NCI-H2029 treated with DMSO at 0.1 percent for 48 hours (cell line): ENCODE results near the gene TSGA10.
A peak's percentile ranks its signal among the peaks of the same experiment; 100 is the strongest.
"Not testable (repeated sequence)": the region's sequence is repeated elsewhere in the genome, so short reads cannot be mapped to it uniquely, and the experiment has no call there.

Source experiments
- DNase-seq: peaks from one replicate; lab custom pipeline; 2025; lab: John Stamatoyannopoulos, UW

Gene TSGA10

DNA sequence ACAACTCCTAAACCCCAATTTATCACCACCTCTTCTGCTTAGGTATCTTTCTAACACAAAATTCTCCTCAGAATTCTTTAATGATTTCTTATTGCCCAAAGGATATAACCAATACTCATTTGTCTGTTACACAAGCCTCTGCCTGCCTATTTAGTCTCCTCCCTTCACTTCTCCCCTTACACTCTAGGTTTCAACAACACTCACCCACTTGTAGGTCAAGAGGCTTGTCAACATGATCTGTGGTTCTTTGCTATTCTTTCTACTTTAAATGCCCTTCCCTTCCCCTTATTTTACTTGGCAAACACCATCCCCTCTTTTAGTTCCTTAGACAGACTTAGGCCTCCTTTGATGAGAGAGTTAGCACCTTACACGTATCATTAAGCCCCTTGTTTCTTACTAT is 82.2 kb downstream of the TSGA10 start:
- peak; percentile 90 for DNase-seq

- DNase-seq, result no peak
Measured at GRCh38 chr2:99067871-99068625, 86.7 kb downstream of the TSGA10 start.

DNA sequence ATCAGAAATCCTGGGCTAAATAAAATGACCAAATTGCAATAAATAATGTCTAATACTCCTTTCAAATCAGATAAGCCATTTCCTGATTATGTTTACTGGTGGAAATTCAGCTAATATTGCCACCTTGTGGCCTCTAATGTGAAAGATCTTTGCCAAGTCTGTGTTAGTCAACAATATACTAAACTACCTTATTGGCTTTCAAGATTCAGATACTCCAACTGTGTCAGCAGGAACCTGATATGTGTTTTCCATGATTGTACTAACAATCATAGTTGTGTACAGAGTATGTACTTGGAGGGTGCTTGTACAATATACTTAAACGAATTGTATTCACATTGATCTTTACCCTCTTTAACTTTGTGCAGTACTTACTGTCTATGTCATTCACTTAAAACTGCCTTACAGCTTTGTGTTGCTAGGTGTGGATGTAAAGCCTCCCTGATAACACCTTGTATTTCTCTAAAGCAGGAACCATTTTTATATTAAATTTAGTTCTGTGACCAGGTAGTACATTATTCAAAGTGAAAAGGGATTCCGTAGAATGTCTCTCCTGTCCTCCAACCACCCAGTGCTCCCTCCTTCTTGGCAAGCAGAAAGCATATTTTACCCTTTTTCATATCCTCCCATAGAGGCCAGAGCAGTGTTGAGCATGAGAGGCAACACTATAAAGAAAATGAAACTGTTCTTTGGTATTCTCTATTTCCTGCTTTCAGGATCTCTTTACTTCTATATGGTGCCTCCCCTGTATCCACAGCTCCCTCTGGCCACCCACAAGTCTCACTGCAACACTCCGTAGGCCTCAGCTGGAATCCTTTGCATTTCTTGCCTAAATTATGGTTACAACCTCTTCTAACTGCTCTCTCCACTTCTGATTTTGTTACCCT is 88.4 kb downstream of the TSGA10 start:
- DNase-seq, result peak; percentile 84

DNA sequence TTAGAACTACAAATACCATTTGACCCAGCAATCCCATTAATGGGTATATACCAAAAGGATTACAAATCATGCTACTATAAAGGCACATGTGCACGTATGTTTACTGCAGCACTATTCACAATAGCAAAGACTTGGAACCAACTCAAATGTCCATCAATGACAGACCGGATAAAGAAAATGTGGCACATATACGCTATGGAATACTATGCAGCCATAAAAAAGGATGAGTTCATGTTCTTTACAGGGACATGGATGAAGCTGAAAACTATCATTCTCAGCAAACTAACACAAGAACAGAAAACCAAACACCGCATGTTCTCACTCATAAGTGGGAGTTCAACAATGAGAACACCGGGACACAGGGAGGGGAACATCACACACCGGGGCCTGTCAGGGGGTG is 105.6 kb downstream of the TSGA10 start:
- DNase-seq, result not testable (repeated sequence)

DNA sequence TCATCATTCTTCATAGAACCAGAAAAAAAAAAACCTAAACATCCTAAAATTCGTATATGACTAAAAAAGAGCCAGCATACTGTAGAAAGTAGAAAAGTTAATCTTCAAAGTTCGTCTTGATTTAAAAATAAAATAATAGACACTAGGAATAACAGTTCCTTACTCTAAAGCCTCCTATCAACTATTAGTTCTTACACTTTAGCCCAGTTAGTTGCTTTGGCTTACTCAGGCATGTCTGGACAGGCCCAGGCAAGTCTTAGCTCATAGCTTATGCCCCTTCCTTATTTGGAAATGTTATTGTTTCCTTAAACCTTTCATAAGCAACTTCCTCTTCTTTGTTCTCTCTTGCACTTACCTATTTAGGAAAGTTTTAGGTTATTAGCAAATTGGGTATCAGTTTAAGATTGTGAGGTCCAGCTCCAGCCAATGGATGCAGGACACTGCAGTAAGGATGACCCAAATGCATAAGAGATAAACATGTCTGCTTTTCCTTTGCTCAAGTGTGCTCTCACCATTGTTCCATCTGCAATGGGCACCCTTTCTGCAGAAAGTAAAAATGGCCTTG is 113.9 kb downstream of the TSGA10 start:
- DNase-seq, result not testable (repeated sequence)

- DNase-seq, result no peak
Measured at GRCh38 chr2:99035920-99036319, 118.8 kb downstream of the TSGA10 start.

DNA sequence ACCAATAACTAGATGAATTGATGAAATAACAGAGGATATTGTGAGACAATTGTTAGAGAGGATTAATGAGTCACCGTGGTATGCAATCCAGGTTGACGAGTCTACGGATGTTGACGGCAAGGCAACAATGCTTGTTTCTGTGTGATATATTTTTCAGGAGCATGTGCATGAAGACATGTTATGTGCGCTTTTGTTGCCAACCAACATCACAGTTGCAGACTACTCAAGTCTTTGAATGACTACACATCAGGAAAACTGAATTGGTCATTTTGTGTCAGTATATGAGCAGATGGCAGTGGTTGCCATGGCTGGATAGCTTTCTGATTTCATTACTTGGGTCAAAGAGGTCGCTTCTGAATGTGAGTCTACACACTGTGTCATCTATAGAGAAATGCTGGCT is 122.0 kb downstream of the TSGA10 start:
- no peak for DNase-seq

DNA sequence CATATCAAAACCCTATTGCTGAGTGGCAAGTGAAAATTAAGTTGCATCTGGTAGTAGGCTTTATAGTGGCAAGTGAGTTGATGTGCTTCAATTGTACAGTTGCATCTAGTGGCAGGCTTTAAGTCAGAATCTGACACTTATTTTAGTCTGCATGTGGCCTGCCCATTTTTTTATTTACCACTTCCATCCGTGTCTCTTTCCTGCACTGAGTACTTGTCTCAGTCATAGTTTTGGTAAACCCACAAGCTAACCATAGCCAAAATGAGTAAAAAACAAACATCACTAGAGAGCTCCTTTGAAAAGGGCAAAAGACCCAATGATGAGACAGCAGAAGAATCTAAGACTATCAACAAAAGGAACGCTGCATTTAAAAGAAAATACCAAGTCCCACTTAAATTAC is 122.7 kb downstream of the TSGA10 start:
- no peak for DNase-seq

GRCh38 chr2:99031481-99031880 is 123.3 kb downstream of the TSGA10 start:
- DNase-seq, result no peak

GRCh38 chr2:99028558-99028957 is 126.2 kb downstream of the TSGA10 start:
- DNase-seq, result no peak

GRCh38 chr2:99027856-99028255 is 126.9 kb downstream of the TSGA10 start:
- no peak for DNase-seq

- DNase-seq, result no peak
Measured at GRCh38 chr2:99000708-99001107, 154.0 kb downstream of the TSGA10 start.

- not testable (repeated sequence) for DNase-seq
Measured at GRCh38 chr2:98988695-98989094, 166.0 kb downstream of the TSGA10 start.

- peak; percentile 1 for DNase-seq
Measured at GRCh38 chr2:98985905-98986666, 168.7 kb downstream of the TSGA10 start.

DNA sequence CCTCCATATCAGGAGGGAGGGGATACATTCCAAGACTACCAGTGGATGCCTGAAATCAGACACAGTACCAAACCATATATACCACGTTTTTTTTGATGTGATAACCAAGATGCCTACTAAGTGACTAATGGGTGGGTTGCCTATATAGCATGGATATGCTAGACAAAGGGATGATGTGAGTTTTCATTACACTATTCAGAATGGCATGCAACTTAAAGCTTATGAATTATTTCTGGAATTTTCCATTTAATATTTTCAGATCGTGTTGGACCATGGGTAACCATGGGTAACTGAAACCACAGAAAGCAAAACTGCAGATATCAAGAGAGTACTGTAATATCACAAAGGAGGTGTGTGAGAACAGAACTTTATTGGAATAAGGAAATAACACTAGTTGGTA is 179.1 kb downstream of the TSGA10 start:
- DNase-seq, result no peak

GRCh38 chr2:98972582-98973167 is 182.1 kb downstream of the TSGA10 start:
- DNase-seq, result no peak

- no peak for DNase-seq
Measured at GRCh38 chr2:98959810-98960507, 194.8 kb downstream of the TSGA10 start.

GRCh38 chr2:98952966-98953365 is 201.8 kb downstream of the TSGA10 start:
- DNase-seq, result no peak

- DNase-seq, result no peak
Measured at GRCh38 chr2:98948956-98949739, 205.6 kb downstream of the TSGA10 start.

GRCh38 chr2:98947554-98947953 is 207.2 kb downstream of the TSGA10 start:
- DNase-seq, result no peak
